ENCODE data around the gene BNC2.

DNA sequence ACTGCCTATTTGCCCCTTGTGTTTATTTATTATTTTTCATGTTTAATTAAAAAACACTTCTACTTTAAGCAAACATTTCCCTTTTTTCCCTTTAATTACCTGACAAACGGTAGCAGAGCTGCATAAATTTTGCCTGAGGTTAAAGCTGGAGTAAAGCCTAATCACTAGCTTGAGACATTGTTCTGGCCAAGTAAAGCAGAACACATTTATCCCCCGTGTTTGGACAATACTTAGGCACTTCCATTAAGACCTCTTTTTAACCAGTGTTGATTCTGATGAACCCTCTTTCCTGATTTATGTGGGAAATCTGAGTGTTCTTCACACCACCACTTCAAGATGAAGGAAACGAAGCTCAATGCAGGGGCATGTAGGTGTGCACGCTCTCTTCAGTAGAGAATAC, 54.5 kb downstream of the BNC2 start:
- TF ChIP-seq SPI1 (IDR thresholded peaks at IDR 0.05; ENCODE audit: borderline replicate concordance, low read depth), result no peak
- TF ChIP-seq CTCF (IDR thresholded peaks at IDR 0.05; ENCODE audit: insufficient read depth, low read length), result no peak
- no peak for TF ChIP-seq REST (IDR thresholded peaks at IDR 0.05; ENCODE audit: insufficient replicate concordance, low read depth)
